ENCODE results near the gene HSP90B1. TPM values are rescaled to one million over a fixed set of nuclear protein-coding genes. Genes with fewer than 3 reads are reported as not detected.

Gene HSP90B1
- total RNA-seq, 1 donor from 2014 or later: 503 TPM

DNA sequence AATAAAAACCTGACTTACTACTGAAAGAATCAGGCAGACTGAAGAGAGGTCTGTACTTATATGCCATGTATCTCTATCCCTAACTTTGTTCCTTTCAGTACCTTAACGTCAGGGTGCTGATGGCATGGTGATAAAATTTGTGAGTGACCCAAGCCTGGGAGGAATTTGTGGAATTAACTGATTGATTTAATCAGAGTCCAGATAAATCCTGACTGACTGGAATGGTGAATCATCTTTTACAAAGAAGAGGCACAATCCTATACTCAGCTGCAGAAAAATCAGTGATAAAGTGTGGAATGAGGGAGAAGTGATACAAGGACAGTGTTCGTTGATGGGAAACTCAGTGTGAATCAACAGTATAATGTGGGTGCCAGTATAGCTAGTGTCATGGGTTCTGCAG lies 39.2 kb downstream of the HSP90B1 start:
- DNase-seq (ENCODE audit: low read depth in 2 of 2): no peak

DNA sequence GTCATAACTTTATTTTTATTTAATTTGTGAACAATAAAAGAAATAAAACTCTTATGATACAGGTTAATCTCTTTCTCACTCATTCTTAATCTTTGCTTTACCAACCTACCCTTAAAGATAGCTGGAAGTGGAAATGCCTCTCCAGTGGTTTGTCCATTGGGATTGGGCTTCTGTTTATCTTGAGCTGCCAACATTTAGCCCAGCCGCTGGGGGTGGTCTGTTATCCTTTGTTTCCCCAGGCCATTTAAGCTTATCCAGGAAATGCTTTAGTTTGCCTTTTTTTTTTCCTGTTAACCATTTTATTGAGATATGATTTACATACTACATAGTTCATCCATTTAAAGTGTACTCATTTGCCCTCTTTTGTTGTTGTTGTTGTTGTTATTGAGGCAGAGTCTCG lies 43.7 kb downstream of the HSP90B1 start:
- no peak for DNase-seq (ENCODE audit: low read depth in 2 of 2)

DNA sequence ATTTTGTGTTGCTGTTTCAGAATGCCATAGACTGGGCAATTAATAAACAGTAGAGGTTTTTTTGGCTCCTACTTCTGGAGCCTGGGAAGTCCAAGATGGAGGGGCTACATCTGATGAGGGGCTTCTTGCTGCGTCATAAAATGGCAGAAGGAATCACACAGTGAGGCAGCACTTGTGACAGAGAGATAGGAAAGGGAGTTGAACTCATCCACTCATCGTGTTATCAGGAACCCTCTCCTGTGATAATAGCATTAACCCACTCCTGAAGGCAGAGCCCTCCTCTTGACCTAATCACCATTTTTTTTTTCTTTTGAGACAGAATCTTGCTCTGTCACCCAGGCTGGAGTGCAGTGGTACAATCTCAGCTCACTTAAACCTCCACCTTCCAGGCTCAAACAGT lies 45.2 kb downstream of the HSP90B1 start:
- no peak for DNase-seq (ENCODE audit: low read depth in 2 of 2)

DNA sequence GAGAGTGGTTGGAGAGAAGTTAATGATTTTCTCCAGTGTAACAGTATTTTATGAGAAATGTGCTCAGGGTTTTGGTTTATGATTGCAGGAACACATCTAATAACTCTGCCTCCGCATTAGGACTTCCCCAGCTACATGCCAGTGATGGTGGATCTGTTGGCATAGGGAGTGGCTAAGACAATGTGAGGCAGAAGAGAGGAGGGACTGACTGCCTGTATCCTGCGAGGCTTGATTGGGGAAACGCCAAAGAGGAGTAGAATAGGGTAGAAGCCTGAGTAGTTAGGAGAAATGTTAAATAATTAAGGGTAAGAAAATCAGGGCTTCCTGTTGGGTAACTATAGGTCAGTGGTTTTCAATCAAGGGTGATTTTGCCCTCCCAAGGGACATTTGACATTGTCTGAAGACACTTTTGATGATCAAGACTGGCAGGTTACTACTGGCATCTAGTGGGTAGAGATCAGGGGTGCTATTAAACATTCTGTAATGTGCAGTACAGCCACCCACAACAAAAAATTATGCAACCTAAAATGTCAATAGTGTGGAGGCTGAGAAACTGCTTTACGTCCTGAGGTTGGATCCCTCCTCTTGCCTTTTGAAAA lies 48.3 kb downstream of the HSP90B1 start:
- DNase-seq (ENCODE audit: low read depth in 2 of 2): no peak

DNA sequence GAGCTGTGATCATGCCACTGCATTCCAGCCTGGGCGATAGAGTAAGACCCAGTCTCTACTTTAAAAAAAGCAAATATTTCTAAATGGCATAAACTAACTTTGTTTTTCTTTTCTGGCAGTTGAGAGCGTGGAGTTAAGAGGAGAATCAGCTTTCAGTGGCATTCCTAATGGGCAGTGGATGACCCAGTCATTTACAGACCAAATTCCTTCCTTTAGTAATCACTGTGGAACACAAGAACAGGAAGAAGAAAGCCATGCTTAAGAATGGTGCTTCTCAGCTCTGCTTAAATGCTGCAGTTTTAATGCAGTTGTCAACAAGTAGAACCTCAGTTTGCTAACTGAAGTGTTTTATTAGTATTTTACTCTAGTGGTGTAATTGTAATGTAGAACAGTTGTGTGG lies 56.6 kb downstream of the HSP90B1 start:
- no peak for DNase-seq (ENCODE audit: low read depth in 2 of 2)

DNA sequence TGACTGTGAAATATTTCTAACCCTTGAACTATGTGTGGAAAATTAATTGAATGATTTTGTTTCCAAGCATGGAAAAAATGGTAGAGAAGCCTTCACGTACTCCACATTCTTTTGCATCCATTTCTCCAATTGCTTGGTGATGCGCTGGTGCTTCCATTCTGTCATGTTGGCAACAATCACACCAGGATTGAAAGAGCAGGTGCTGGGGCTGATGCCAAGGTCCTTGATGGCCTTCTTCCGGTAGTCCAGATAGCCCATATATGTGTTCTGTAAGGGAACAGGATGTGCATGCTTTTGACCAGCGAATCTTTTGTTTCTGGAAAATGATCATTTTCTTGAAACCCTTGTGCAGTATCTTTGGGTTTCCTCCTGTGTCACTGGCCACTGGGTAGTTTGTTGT lies 64.0 kb downstream of the HSP90B1 start:
- peak in 1 of 2 donors; percentile 4 for DNase-seq (ENCODE audit: low read depth in 2 of 2)

DNA sequence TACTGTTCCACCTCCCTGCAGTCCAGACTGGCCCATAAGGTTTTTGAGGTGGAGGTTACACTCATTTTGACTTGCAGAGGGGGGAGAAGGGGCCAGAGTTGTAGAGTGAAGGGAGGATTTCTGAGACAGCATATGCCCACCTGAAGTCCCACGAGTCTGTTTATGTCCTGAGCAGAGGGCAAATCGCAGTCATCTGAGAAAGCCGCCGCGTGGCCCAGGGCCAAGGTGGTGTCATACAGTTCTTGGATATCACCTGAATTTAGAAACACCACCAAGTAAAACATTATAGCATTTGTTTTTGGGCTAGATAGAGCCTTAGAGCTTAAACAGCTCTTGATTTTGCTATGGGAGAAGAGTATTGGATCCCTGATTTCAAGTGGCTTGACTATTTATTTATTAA lies 66.4 kb downstream of the HSP90B1 start:
- DNase-seq (ENCODE audit: low read depth in 2 of 2): no peak

DNA sequence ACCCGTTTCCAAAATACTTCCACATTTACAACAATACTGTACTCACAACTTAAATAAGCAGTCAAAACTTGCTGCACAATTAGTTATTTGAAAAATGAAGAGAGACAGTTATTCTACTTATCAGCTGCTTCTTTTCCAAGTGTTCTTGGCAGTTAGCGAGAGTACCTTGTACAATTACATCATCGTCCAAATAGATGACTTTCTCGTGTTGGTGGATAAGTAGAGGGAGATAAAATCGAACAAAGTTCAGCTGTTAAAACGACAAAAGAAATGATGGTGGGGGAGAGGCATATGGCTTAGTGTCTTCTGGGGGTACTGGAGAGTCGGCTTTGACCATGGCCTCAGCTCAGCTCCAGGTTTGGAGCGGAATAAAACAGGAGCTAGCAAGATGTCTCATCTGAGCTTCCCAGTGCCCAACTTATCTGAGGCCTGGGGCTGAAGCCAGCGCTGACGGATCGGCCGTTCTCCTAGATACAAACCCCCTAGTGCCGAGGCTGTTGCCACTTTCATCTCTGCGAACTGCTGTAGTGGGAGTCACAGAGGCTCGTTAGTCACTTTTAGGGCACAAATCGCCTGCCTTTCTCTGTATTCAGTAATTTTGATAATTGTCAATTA lies 67.2 kb downstream of the HSP90B1 start:
- DNase-seq (ENCODE audit: low read depth in 2 of 2): no peak

Other genes with a start within 250 kb of the HSP90B1 start
- gene NT5DC3, start 89.2 kb upstream of the HSP90B1 start, total RNA-seq: 3.5 and 7.8 TPM in 2 replicates
- 21.4 and 21.6 TPM in 2 replicates for gene TDG, start 35.5 kb downstream of the HSP90B1 start, total RNA-seq
- 3.9 and 4.8 TPM in 2 replicates for gene GLT8D2, start 119.8 kb downstream of the HSP90B1 start, total RNA-seq
- gene HCFC2, start 134.1 kb downstream of the HSP90B1 start, total RNA-seq: 16.8 and 17.4 TPM in 2 replicates
- gene NFYB, start 207.8 kb downstream of the HSP90B1 start, total RNA-seq: 11.7 and 13.0 TPM in 2 replicates

All from dermis microvascular lymphatic vessel endothelial cell (primary cell).